Measurements from ENCODE around the gene TBC1D32.

- TF ChIP-seq EZH2 (IDR thresholded peaks at IDR 0.05; ENCODE audit: borderline replicate concordance, low read length) = no peak
- TF ChIP-seq CTCF (conservative IDR thresholded peaks at IDR 0.05 in 1 of 2, IDR thresholded peaks at IDR 0.05 in 1 of 2; ENCODE audit: extremely low read depth in 1 of 2, insufficient read depth in 1 of 2, low read depth in 1 of 2, low read length in 2 of 2) = no peak
Measured at GRCh38 chr6:121321282-121321681, 13.0 kb downstream of the TBC1D32 start.
